ENCODE results near the gene FBXL7.

FBXL7 gene

GRCh38 chr5:15489571-15490235, 10.3 kb upstream of the FBXL7 start:
- Mint-ChIP-seq H3K27me3 (ENCODE audit: low read depth) (no peaks in the 10 kb centered on the region), H3K36me3 (ENCODE audit: low read depth) (no peaks in the 10 kb centered on the region), H3K4me3 (no peak overlapping the region), H3K27ac (no peak overlapping the region), H3K9me3 (peaks cover 3% of the 10 kb centered on the region), H3K4me1 (ENCODE audit: low read depth) (no peaks in the 10 kb centered on the region)
- DNase-seq (ENCODE audit: low spot score) = no peak

- DNase-seq (ENCODE audit: low spot score) = no peak
- Mint-ChIP-seq H3K36me3 (ENCODE audit: low read depth) (no peaks in the 10 kb centered on the region), H3K27ac (no peak overlapping the region), H3K9me3 (peaks cover 3% of the 10 kb centered on the region), H3K4me3 (no peak overlapping the region), H3K27me3 (ENCODE audit: low read depth) (no peaks in the 10 kb centered on the region), H3K4me1 (ENCODE audit: low read depth) (no peaks in the 10 kb centered on the region)
Measured at GRCh38 chr5:15492545-15492944, 7.4 kb upstream of the FBXL7 start.

- H3K4me1 Mint-ChIP-seq (ENCODE audit: low read depth) = no peaks in the 10 kb centered on the region
- no peak for DNase-seq (ENCODE audit: low spot score)
- H3K9me3 Mint-ChIP-seq = peaks cover 3% of the 10 kb centered on the region
- H3K27ac Mint-ChIP-seq = no peak overlapping the region
- H3K4me3 Mint-ChIP-seq = no peak overlapping the region
- H3K36me3 Mint-ChIP-seq (ENCODE audit: low read depth) = no peaks in the 10 kb centered on the region
- peaks cover 4% of the 10 kb centered on the region for H3K27me3 Mint-ChIP-seq (ENCODE audit: low read depth)
Measured at GRCh38 chr5:15493501-15493900, 6.5 kb upstream of the FBXL7 start.

- no peak overlapping the region for H3K4me3 Mint-ChIP-seq
- H3K9me3 Mint-ChIP-seq = peaks cover 3% of the 10 kb centered on the region
- no peaks in the 10 kb centered on the region for H3K36me3 Mint-ChIP-seq (ENCODE audit: low read depth)
- no peak for DNase-seq (ENCODE audit: low spot score)
- no peak overlapping the region for H3K27ac Mint-ChIP-seq
- H3K27me3 Mint-ChIP-seq (ENCODE audit: low read depth) = peaks cover 13% of the 10 kb centered on the region
- no peaks in the 10 kb centered on the region for H3K4me1 Mint-ChIP-seq (ENCODE audit: low read depth)
Measured at GRCh38 chr5:15495026-15495425, 5.0 kb upstream of the FBXL7 start.

GRCh38 chr5:15496886-15497285, 3.1 kb upstream of the FBXL7 start:
- H3K4me1 Mint-ChIP-seq (ENCODE audit: low read depth) = no peaks in the 10 kb centered on the region
- peaks cover 3% of the 10 kb centered on the region for H3K9me3 Mint-ChIP-seq
- H3K27me3 Mint-ChIP-seq (ENCODE audit: low read depth) = peaks cover 26% of the 10 kb centered on the region
- H3K4me3 Mint-ChIP-seq = no peak overlapping the region
- DNase-seq (ENCODE audit: low spot score) = no peak
- H3K36me3 Mint-ChIP-seq (ENCODE audit: low read depth) = no peaks in the 10 kb centered on the region
- H3K27ac Mint-ChIP-seq = no peak overlapping the region

GRCh38 chr5:15500325-15501001, 483 bp downstream of the FBXL7 start:
- Mint-ChIP-seq H3K27me3 (ENCODE audit: low read depth) (peaks cover 26% of the 10 kb centered on the region), H3K4me3 (no peak overlapping the region), H3K9me3 (no peaks in the 10 kb centered on the region), H3K36me3 (ENCODE audit: low read depth) (no peaks in the 10 kb centered on the region), H3K4me1 (ENCODE audit: low read depth) (no peaks in the 10 kb centered on the region), H3K27ac (no peak overlapping the region)
- DNase-seq (ENCODE audit: low spot score) = no peak

- no peaks in the 10 kb centered on the region for H3K36me3 Mint-ChIP-seq (ENCODE audit: low read depth)
- H3K4me1 Mint-ChIP-seq (ENCODE audit: low read depth) = no peaks in the 10 kb centered on the region
- no peaks in the 10 kb centered on the region for H3K9me3 Mint-ChIP-seq
- no peak overlapping the region for H3K27ac Mint-ChIP-seq
- no peak overlapping the region for H3K4me3 Mint-ChIP-seq
- H3K27me3 Mint-ChIP-seq (ENCODE audit: low read depth) = peaks cover 26% of the 10 kb centered on the region
- DNase-seq (ENCODE audit: low spot score) = no peak
Measured at GRCh38 chr5:15501091-15501791, 1.3 kb downstream of the FBXL7 start.

GRCh38 chr5:15502208-15502607, 2.2 kb downstream of the FBXL7 start:
- H3K36me3 Mint-ChIP-seq (ENCODE audit: low read depth) = no peaks in the 10 kb centered on the region
- H3K27me3 Mint-ChIP-seq (ENCODE audit: low read depth) = peaks cover 26% of the 10 kb centered on the region
- no peaks in the 10 kb centered on the region for H3K9me3 Mint-ChIP-seq
- DNase-seq (ENCODE audit: low spot score) = no peak
- H3K27ac Mint-ChIP-seq = no peak overlapping the region
- no peaks in the 10 kb centered on the region for H3K4me1 Mint-ChIP-seq (ENCODE audit: low read depth)
- H3K4me3 Mint-ChIP-seq = no peak overlapping the region

GRCh38 chr5:15506146-15506545, 6.2 kb downstream of the FBXL7 start:
- Mint-ChIP-seq H3K4me1 (ENCODE audit: low read depth) (no peaks in the 10 kb centered on the region), H3K4me3 (no peak overlapping the region), H3K36me3 (ENCODE audit: low read depth) (no peaks in the 10 kb centered on the region), H3K9me3 (no peaks in the 10 kb centered on the region), H3K27me3 (ENCODE audit: low read depth) (peaks cover 7% of the 10 kb centered on the region), H3K27ac (no peak overlapping the region)
- no peak for DNase-seq (ENCODE audit: low spot score)

GRCh38 chr5:15506897-15507296, 6.9 kb downstream of the FBXL7 start:
- no peaks in the 10 kb centered on the region for H3K27me3 Mint-ChIP-seq (ENCODE audit: low read depth)
- no peaks in the 10 kb centered on the region for H3K36me3 Mint-ChIP-seq (ENCODE audit: low read depth)
- no peaks in the 10 kb centered on the region for H3K9me3 Mint-ChIP-seq

GRCh38 chr5:15510092-15510491, 10.1 kb downstream of the FBXL7 start:
- H3K4me3 Mint-ChIP-seq = no peak overlapping the region
- H3K36me3 Mint-ChIP-seq (ENCODE audit: low read depth) = no peaks in the 10 kb centered on the region
- H3K27ac Mint-ChIP-seq = no peak overlapping the region
- no peaks in the 10 kb centered on the region for H3K4me1 Mint-ChIP-seq (ENCODE audit: low read depth)
- no peaks in the 10 kb centered on the region for H3K9me3 Mint-ChIP-seq
- H3K27me3 Mint-ChIP-seq (ENCODE audit: low read depth) = no peaks in the 10 kb centered on the region
- no peak for DNase-seq (ENCODE audit: low spot score)

More at GRCh38 chr5:15506897-15507296, 6.9 kb downstream of the FBXL7 start:
- DNase-seq (ENCODE audit: low spot score) = no peak
- Mint-ChIP-seq H3K27ac (no peak overlapping the region), H3K4me3 (no peak overlapping the region), H3K4me1 (ENCODE audit: low read depth) (no peaks in the 10 kb centered on the region)

GRCh38 chr5:15510831-15511230, 10.9 kb downstream of the FBXL7 start:
- Mint-ChIP-seq H3K4me1 (ENCODE audit: low read depth) (no peaks in the 10 kb centered on the region), H3K4me3 (no peak overlapping the region), H3K36me3 (ENCODE audit: low read depth) (no peaks in the 10 kb centered on the region), H3K27ac (no peak overlapping the region), H3K27me3 (ENCODE audit: low read depth) (no peaks in the 10 kb centered on the region), H3K9me3 (peaks cover 3% of the 10 kb centered on the region)
- DNase-seq (ENCODE audit: low spot score) = no peak

GRCh38 chr5:15513431-15513830, 13.5 kb downstream of the FBXL7 start:
- no peaks in the 10 kb centered on the region for H3K27me3 Mint-ChIP-seq (ENCODE audit: low read depth)
- no peak overlapping the region for H3K4me3 Mint-ChIP-seq
- no peaks in the 10 kb centered on the region for H3K4me1 Mint-ChIP-seq (ENCODE audit: low read depth)
- no peak overlapping the region for H3K27ac Mint-ChIP-seq
- peaks cover 21% of the 10 kb centered on the region for H3K9me3 Mint-ChIP-seq
- no peak for DNase-seq (ENCODE audit: low spot score)
- no peaks in the 10 kb centered on the region for H3K36me3 Mint-ChIP-seq (ENCODE audit: low read depth)

- Mint-ChIP-seq H3K4me1 (ENCODE audit: low read depth) (no peaks in the 10 kb centered on the region), H3K4me3 (no peak overlapping the region), H3K9me3 (peaks cover 26% of the 10 kb centered on the region), H3K36me3 (ENCODE audit: low read depth) (no peaks in the 10 kb centered on the region), H3K27me3 (ENCODE audit: low read depth) (no peaks in the 10 kb centered on the region), H3K27ac (no peak overlapping the region)
- DNase-seq (ENCODE audit: low spot score) = no peak
Measured at GRCh38 chr5:15513911-15514310, 13.9 kb downstream of the FBXL7 start.

Measured in T-helper 2 cell treated with Interferon-gamma antibody and Interleukin-4, amounts not matched to agents 5 μg/mL and 100 μg/mL, for 36 hours (primary cell).